Effector memory CD8-positive, alpha-beta T cell (primary cell): ENCODE measurements around the gene CDH13.

Source experiments
- ATAC-seq: fragments of 150-1000 bp; cut with Tn5 transposase; replicated peaks from 2 replicates; pipeline ENCODE4 v1.10.0; 2021; ENCODE audit warnings: mild to moderate bottlenecking, moderate library complexity
- DNase-seq, 3 experiments: peaks; one replicate each; pipeline ENCODE4 v3.0.0; 2021
- H3K27ac Mint-ChIP-seq, 2 donors: one replicate each; pipeline ENCODE4 v1.8.0; 2022; ENCODE audit warnings: mild to moderate bottlenecking in 2 of 2, mixed read lengths in 2 of 2, moderate library complexity in 2 of 2
- H3K27me3 Mint-ChIP-seq, 2 donors: one replicate each; pipeline ENCODE4 v1.8.0; 2022; ENCODE audit warnings: mixed read lengths in 2 of 2
- H3K36me3 Mint-ChIP-seq: one replicate; pipeline ENCODE4 v1.8.0; 2022; ENCODE audit warnings: mild to moderate bottlenecking, moderate library complexity, mixed read lengths; ENCODE audit not compliant: insufficient read depth
- H3K4me1 Mint-ChIP-seq, 2 donors: one replicate each; pipeline ENCODE4 v1.8.0; 2022; ENCODE audit warnings: low read depth in 2 of 2, mixed read lengths in 2 of 2
- H3K4me3 Mint-ChIP-seq, 2 donors: one replicate each; pipeline ENCODE4 v1.8.0; 2022; ENCODE audit warnings: mild to moderate bottlenecking in 2 of 2, mixed read lengths in 2 of 2, moderate library complexity in 2 of 2
- H3K9me3 Mint-ChIP-seq, 2 donors: one replicate each; pipeline ENCODE4 v1.8.0; 2022; ENCODE audit warnings: mixed read lengths in 2 of 2

The CDH13 gene

DNA sequence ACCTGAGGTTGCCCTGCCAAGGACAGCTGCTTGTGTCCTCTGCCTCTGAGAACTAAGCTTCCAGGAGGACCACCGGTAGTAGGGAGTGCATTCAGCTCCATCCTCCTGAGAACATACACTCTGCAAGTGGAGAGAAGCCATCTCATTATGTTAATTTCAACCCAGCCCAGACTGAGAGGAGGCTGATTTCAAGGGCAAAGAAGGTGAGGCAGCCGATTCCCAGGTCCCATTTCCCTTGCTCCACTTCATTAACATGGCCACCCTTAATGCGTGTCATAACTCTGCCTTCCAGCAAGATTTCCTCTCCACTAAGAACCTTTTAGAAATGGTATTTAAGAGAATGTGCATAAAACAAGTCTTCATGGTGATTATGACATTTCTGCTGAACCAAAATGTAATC, 72.5 kb downstream of the CDH13 start:
- DNase-seq (no peak), ATAC-seq (no peak)
- Mint-ChIP-seq H3K4me1 (peaks cover 3 to 5% of the 10 kb centered on the region in 2 donors), H3K4me3 (no peak overlapping the region), H3K27me3 (peaks cover 36 to 41% of the 10 kb centered on the region in 2 donors), H3K9me3 (peaks cover 0 to 2% of the 10 kb centered on the region in 2 donors), H3K36me3 (no peaks in the 10 kb centered on the region), H3K27ac (no peak overlapping the region)

- peaks cover 33 to 44% of the 10 kb centered on the region in 2 donors for H3K27me3 Mint-ChIP-seq
- H3K27ac Mint-ChIP-seq: no peak overlapping the region
- H3K36me3 Mint-ChIP-seq: no peaks in the 10 kb centered on the region
- DNase-seq: no peak
- no peak overlapping the region for H3K4me3 Mint-ChIP-seq
- ATAC-seq: no peak
- peaks cover 0 to 2% of the 10 kb centered on the region in 2 donors for H3K9me3 Mint-ChIP-seq
- H3K4me1 Mint-ChIP-seq: peaks cover 3 to 5% of the 10 kb centered on the region in 2 donors
Observed at GRCh38 chr16:82699711-82700495, 73.1 kb downstream of the CDH13 start.

GRCh38 chr16:82700541-82701235, 73.9 kb downstream of the CDH13 start:
- Mint-ChIP-seq H3K27ac (no peak overlapping the region), H3K27me3 (peaks cover 28 to 39% of the 10 kb centered on the region in 2 donors)

GRCh38 chr16:82701442-82701955, 74.7 kb downstream of the CDH13 start:
- no peak overlapping the region for H3K27ac Mint-ChIP-seq
- no peak overlapping the region for H3K4me3 Mint-ChIP-seq

More at GRCh38 chr16:82700541-82701235, 73.9 kb downstream of the CDH13 start:
- Mint-ChIP-seq H3K36me3 (no peaks in the 10 kb centered on the region), H3K4me3 (no peak overlapping the region), H3K4me1 (peaks cover 3 to 5% of the 10 kb centered on the region in 2 donors), H3K9me3 (peaks cover 0 to 2% of the 10 kb centered on the region in 2 donors)
- DNase-seq (no peak), ATAC-seq (no peak)

DNA sequence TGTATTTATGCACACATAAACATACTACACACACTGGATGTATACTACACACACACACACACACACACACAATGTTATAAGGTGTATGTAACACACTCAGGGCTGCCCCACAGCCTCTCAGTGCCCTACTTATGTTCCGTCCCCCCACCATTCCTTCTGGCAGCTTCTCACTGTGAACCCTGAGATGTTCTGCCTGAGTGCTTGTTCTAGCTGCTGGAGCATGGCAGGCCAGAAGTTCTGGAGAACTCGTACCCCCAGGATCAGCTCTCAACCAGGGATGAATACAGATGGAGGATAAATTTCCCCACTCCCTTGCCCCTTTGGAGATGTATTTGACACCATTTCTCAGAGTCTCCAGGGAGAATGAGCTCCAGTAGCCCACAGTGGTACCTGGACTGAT, 76.4 kb downstream of the CDH13 start:
- H3K36me3 Mint-ChIP-seq: no peaks in the 10 kb centered on the region
- H3K27me3 Mint-ChIP-seq: peaks cover 38 to 48% of the 10 kb centered on the region in 2 donors
- H3K9me3 Mint-ChIP-seq: peaks cover 0 to under 1% of the 10 kb centered on the region in 2 donors
- DNase-seq (no peak), ATAC-seq (no peak)
- no peak overlapping the region for H3K4me3 Mint-ChIP-seq
- peaks cover 3 to 5% of the 10 kb centered on the region in 2 donors for H3K4me1 Mint-ChIP-seq
- H3K27ac Mint-ChIP-seq: no peak overlapping the region

More at GRCh38 chr16:82701442-82701955, 74.7 kb downstream of the CDH13 start:
- H3K9me3 Mint-ChIP-seq: peaks cover 0 to 2% of the 10 kb centered on the region in 2 donors
- H3K36me3 Mint-ChIP-seq: no peaks in the 10 kb centered on the region
- H3K4me1 Mint-ChIP-seq: peaks cover 3 to 5% of the 10 kb centered on the region in 2 donors
- ATAC-seq: no peak
- no peak for DNase-seq
- peaks cover 28 to 47% of the 10 kb centered on the region in 2 donors for H3K27me3 Mint-ChIP-seq

DNA sequence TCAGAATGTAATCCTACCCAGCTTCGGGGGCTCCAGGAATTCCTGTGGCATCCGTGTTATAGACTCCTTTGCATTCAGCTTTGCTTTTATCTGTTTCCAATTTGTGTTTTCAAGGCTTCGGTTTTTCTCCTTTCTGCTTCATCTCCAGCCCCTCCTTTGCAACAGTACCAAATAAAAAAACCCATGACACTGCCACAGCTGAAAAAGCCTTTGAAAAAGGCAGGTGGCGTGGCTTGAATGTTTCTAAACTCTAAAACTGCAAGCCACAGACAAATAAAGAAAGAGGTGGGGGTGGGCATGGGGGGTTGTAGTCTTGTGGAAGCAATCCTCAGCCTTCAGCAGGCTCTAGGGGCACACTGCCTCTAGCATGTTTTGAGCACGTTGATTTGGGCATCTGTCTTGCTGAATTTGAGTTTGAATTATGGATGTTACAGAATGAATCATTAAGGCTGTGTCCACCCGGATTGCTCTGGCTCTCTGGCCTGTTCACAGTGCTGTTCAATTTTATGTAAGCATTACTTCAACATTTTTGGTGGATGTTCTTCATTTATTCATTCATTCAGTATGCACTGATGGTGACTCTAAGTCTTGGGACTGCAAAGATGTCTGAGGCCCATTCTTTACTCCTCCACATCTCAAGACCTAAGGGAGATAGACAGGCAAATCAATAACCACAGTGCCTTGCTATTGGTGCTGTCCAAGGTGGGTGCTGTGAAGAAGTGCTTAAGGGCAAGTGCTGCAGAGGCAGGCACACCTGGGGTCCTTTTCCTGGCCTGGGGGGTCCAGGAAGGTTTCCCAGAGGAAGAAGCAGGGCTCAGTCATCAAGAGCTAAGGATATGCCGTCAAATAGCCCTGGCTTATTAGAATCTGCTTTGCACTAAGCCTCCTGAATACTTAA, 77.4 kb downstream of the CDH13 start:
- Mint-ChIP-seq H3K27ac (no peak overlapping the region), H3K4me1 (peaks cover 3 to 5% of the 10 kb centered on the region in 2 donors), H3K27me3 (peaks cover 38 to 44% of the 10 kb centered on the region in 2 donors), H3K36me3 (no peaks in the 10 kb centered on the region), H3K9me3 (no peaks in the 10 kb centered on the region), H3K4me3 (no peak overlapping the region)
- ATAC-seq (no peak), DNase-seq (no peak)

DNA sequence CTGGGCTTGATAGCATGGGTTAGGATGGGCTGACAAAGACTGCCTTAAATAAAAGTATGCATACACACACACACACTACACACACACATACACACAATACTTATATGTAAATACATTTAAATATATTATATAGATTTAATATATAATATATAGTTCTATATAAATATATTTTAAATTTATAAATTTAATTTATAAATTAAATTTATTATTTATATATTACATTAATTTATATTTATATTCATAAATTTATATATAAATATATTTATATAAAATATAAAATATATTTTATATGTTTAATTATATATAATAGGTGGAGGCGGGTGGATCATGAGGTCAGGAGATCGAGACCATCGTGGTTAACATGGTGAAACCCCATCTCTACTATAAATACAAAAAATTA, 83.2 kb downstream of the CDH13 start:
- DNase-seq (no peak), ATAC-seq (no peak)
- Mint-ChIP-seq H3K27me3 (peaks cover 11 to 12% of the 10 kb centered on the region in 2 donors), H3K27ac (no peak overlapping the region), H3K9me3 (no peaks in the 10 kb centered on the region), H3K4me1 (no peaks in the 10 kb centered on the region), H3K36me3 (no peaks in the 10 kb centered on the region), H3K4me3 (no peak overlapping the region)

DNA sequence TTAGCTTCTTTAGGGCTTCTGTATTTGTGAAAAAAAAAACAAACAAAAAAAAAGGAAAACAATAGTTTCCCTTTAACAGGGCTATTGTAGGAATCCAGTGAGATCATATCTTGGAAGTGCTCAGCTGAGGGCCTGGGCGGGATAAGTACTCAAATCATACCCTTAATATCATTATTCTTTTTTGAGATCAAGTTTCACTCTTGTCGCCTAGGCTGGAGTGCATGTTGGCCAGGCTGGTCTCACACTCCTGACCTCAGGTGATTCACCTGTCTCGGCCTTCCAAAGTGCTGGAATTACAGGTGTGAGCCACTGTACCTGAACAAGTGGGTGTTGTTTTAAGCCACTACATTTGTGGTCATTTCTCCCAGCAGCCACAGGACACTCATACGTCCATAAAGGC, 87.0 kb downstream of the CDH13 start:
- DNase-seq (no peak), ATAC-seq (no peak)
- Mint-ChIP-seq H3K27ac (no peak overlapping the region), H3K9me3 (no peaks in the 10 kb centered on the region), H3K36me3 (no peaks in the 10 kb centered on the region), H3K4me3 (no peak overlapping the region), H3K4me1 (no peaks in the 10 kb centered on the region), H3K27me3 (peaks cover 18 to 32% of the 10 kb centered on the region in 2 donors)

DNA sequence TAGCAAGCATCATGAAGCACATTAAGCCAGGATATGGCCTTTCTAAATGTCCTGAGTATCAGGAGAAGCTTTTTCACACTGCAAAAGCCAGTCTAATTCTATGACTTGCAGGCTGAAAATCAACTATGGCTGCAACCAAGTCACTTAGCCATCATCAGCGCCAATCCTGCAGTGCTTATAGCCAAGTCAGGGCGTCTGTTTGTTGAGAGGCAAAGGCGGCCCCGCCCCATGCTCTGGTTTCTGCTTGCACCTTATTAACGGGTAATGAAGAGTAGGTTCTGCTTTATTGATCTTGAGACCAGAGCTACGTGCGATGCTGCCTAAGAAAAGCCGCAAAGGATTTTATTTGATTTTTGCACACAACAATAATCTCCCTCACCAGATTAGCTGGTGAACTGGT, 88.4 kb downstream of the CDH13 start:
- no peak overlapping the region for H3K4me3 Mint-ChIP-seq

GRCh38 chr16:82715833-82716232, 89.1 kb downstream of the CDH13 start:
- Mint-ChIP-seq H3K27ac (no peak overlapping the region), H3K4me3 (no peak overlapping the region), H3K9me3 (no peaks in the 10 kb centered on the region), H3K4me1 (no peaks in the 10 kb centered on the region), H3K27me3 (peaks cover 18 to 32% of the 10 kb centered on the region in 2 donors), H3K36me3 (no peaks in the 10 kb centered on the region)
- ATAC-seq: no peak
- DNase-seq: no peak

More for the DNA sequence above, 88.4 kb downstream of the CDH13 start:
- ATAC-seq (no peak), DNase-seq (no peak)
- H3K9me3 Mint-ChIP-seq: no peaks in the 10 kb centered on the region
- H3K27me3 Mint-ChIP-seq: peaks cover 18 to 32% of the 10 kb centered on the region in 2 donors
- H3K4me1 Mint-ChIP-seq: no peaks in the 10 kb centered on the region
- no peak overlapping the region for H3K27ac Mint-ChIP-seq
- no peaks in the 10 kb centered on the region for H3K36me3 Mint-ChIP-seq

DNA sequence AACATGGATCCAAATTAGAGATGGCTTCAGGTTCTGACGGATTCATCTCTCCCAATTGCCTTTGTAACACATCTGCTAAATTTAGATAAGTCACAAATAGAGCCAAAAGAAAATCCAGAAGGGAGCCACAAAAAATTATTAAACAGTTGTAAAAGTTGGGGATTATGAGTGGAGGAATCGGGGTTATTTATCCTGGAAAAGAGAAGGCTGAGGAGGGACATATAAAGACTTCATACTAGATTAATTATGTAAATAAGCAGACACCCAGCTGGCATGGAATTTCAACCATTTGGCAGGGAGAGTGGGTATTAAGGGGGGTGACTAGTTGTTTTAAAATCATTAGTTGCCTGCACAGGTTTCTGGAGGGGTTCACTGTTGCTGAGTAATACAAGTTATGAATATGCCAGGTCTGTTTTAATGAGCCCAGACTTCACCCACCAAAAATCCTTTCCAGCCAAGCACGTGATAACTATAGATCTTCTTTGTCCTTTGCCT, 89.6 kb downstream of the CDH13 start:
- Mint-ChIP-seq H3K4me1 (no peaks in the 10 kb centered on the region), H3K27me3 (peaks cover 22 to 32% of the 10 kb centered on the region in 2 donors), H3K4me3 (no peak overlapping the region), H3K27ac (no peak overlapping the region), H3K9me3 (no peaks in the 10 kb centered on the region), H3K36me3 (no peaks in the 10 kb centered on the region)
- DNase-seq (no peak), ATAC-seq (no peak)

- DNase-seq: no peak
- H3K27ac Mint-ChIP-seq: no peak overlapping the region
- H3K4me1 Mint-ChIP-seq: no peaks in the 10 kb centered on the region
- ATAC-seq: no peak
- H3K4me3 Mint-ChIP-seq: no peak overlapping the region
- H3K27me3 Mint-ChIP-seq: peaks cover 25 to 29% of the 10 kb centered on the region in 2 donors
- no peaks in the 10 kb centered on the region for H3K9me3 Mint-ChIP-seq
- H3K36me3 Mint-ChIP-seq: no peaks in the 10 kb centered on the region
Observed at GRCh38 chr16:82720414-82720813, 93.6 kb downstream of the CDH13 start.

DNA sequence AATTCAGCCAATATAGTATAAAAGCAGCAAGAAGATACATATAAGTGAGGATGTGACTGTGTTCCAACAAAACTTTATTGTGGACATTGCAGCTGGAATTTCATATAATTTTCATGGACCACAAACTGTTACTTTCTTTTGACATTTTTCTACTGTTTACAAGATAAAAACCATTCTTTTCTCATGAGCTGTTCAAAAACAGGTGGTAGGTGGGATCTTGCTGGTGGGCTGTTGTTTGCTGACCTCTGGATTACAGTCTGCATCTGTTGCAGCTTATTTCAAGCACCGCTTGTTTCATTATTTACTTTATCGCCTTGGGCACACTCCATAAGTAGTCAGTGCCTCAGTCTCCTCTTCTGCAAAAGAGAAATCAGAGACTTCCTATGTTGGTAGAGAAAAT, 99.5 kb downstream of the CDH13 start:
- ATAC-seq (no peak), DNase-seq (no peak)
- H3K4me3 Mint-ChIP-seq: no peak overlapping the region
- H3K27ac Mint-ChIP-seq: no peak overlapping the region
- no peaks in the 10 kb centered on the region for H3K4me1 Mint-ChIP-seq
- H3K9me3 Mint-ChIP-seq: no peaks in the 10 kb centered on the region
- H3K27me3 Mint-ChIP-seq: peaks cover 0 to 5% of the 10 kb centered on the region in 2 donors
- no peaks in the 10 kb centered on the region for H3K36me3 Mint-ChIP-seq
